ENCODE measurements around the gene ARRB1.
A peak's percentile ranks its signal among the peaks of the same experiment; 100 is the strongest.

The ARRB1 gene

GRCh38 chr11:75262961-75263852, 88.3 kb downstream of the ARRB1 start:
- no peak for DNase-seq (ENCODE audit: low read depth in 2 of 3, low spot score in 1 of 3)

DNA sequence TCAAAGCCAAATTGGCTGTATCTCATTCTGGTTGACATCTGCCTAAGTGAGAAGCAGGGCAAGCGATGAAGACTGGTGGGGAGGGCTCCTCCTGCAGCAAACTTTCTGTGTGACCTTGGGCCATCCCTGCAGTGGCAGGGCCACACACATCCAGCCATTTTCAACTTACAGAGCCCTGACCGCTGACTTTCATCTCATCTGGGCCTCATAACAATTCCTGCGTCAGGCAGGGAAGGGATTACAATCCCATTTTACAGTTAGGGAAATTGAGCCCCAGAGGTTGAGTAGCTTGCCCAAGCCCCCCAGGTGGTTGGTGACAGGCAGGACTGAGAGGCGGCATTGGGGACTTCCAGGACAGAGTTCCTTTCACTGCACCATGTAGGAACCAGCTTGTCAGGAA, 89.0 kb downstream of the ARRB1 start:
- no peak for DNase-seq (ENCODE audit: low read depth in 2 of 3, low spot score in 1 of 3)

- DNase-seq (ENCODE audit: low read depth in 2 of 3, low spot score in 1 of 3): no peak
Measured at GRCh38 chr11:75261902-75262361, 89.5 kb downstream of the ARRB1 start.

GRCh38 chr11:75260396-75261170, 90.9 kb downstream of the ARRB1 start:
- no peak for DNase-seq (ENCODE audit: low read depth in 2 of 3, low spot score in 1 of 3)

DNA sequence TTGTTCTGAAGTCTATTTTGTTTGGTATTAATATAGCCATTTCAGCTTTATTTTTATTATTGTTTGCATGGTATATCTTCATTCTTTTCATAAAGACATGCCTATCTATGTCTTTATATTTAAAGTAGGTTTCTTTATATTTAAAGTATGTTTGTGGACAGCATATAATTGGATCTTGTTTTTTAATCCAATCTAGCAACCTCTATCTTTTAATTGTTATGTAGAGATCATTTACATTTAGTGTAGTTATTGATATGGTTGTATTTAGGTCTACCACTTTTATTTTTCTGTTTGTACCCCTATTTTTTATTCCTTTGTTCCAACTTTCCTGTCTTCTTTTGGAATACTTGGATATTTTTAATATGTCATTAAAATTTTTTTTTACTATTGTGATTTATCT, 97.1 kb downstream of the ARRB1 start:
- DNase-seq (ENCODE audit: low read depth in 2 of 3, low spot score in 1 of 3): no peak

- DNase-seq (ENCODE audit: low read depth in 2 of 3, low spot score in 1 of 3): no peak
Measured at GRCh38 chr11:75249704-75250103, 101.8 kb downstream of the ARRB1 start.

DNA sequence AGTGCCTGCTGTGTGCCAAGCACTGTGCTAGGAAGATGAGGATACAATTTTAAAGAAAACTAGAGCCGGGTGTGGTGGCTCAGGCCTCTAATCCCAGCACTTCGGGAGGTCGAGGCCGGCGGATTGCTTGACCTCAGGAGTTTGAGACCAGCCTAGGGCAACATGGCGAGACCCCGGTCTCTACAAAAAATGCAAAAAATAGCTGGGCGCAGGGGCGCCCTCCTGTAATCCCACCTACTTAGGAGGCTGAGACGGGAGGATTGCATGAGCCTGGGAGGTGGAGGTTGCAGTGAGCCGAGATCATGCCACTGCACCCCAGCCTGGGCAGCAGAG, 102.6 kb downstream of the ARRB1 start:
- DNase-seq (ENCODE audit: low read depth in 2 of 3, low spot score in 1 of 3): no peak

DNA sequence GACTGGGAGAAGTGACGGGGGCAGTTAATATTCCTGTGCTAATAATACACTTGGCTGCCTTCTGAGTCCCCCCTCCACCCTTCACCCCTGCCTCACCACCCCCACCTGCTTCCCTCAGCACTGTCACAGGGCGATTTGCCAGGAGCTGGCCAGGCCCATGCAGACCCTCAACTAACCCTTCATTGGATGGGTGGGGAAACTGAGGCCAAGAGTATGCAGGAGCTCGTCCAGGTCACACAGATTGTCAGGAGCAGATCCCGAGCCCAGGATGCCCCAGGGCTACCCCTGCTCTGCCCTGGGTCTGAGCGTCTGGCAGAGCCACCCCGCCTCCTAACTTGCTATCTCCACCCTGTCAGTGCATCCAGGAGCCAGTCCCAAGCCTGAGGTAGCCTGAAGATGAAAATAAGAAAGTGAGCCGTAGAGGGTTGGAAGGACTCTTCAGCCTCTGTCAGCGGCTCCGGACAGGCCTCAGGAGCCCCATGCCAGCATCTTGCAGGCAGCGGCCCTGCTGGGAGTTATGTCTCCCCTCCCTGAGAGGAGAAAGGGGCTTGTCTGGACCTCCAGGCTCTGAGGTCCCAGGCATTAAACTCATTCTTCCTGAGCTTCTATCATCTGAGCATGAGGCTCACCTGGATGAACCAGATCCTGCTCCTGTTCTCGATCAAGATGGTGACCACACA, 104.7 kb downstream of the ARRB1 start:
- no peak for DNase-seq (ENCODE audit: low read depth in 2 of 3, low spot score in 1 of 3)

GRCh38 chr11:75246006-75246670, 105.3 kb downstream of the ARRB1 start:
- DNase-seq (ENCODE audit: low read depth in 2 of 3, low spot score in 1 of 3): no peak

- DNase-seq (ENCODE audit: low read depth in 2 of 3, low spot score in 1 of 3): no peak
Measured at GRCh38 chr11:75245356-75246005, 106.0 kb downstream of the ARRB1 start.

- no peak for DNase-seq (ENCODE audit: low read depth in 2 of 3, low spot score in 1 of 3)
Measured at GRCh38 chr11:75244052-75244814, 107.2 kb downstream of the ARRB1 start.

- DNase-seq (ENCODE audit: low read depth in 2 of 3, low spot score in 1 of 3): no peak
Measured at GRCh38 chr11:75242722-75243600, 108.5 kb downstream of the ARRB1 start.

DNA sequence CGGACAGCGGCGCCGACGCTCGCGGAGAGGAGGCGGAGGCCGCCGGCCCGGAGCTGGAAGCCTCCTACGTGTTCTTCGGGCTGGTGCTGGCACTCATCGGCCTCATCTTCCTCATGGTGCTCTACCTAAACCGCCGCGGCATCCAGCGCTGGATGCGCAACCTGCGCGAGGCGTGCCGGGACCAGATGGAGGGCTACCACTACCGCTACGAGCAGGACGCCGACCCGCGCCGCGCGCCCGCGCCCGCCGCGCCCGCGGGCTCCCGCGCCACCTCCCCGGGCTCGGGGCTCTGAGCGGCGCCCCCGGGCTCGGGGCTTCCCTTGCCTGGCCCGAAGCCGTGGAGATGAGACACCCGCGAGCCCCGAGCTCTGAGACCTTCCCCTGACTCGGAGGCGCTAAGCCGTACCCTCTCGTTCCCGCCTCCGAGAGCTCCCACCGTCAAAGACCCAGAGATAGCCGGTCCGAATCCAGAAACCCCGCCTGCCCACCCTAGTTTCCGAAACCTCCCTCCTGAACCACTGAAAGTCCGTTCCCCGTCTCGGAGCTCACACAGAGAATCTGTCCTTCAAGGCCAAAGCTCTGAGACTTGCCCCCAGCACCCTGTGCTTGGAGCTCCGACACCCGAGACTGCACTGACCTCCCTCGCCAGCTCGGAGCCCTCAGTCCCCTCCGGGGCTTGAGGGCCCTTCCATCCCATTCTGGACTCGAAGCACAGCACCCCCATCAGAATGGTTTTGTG, 109.4 kb downstream of the ARRB1 start:
- DNase-seq (ENCODE audit: low read depth in 2 of 3, low spot score in 1 of 3): peak in 1 of 3 donors; percentile 34

DNA sequence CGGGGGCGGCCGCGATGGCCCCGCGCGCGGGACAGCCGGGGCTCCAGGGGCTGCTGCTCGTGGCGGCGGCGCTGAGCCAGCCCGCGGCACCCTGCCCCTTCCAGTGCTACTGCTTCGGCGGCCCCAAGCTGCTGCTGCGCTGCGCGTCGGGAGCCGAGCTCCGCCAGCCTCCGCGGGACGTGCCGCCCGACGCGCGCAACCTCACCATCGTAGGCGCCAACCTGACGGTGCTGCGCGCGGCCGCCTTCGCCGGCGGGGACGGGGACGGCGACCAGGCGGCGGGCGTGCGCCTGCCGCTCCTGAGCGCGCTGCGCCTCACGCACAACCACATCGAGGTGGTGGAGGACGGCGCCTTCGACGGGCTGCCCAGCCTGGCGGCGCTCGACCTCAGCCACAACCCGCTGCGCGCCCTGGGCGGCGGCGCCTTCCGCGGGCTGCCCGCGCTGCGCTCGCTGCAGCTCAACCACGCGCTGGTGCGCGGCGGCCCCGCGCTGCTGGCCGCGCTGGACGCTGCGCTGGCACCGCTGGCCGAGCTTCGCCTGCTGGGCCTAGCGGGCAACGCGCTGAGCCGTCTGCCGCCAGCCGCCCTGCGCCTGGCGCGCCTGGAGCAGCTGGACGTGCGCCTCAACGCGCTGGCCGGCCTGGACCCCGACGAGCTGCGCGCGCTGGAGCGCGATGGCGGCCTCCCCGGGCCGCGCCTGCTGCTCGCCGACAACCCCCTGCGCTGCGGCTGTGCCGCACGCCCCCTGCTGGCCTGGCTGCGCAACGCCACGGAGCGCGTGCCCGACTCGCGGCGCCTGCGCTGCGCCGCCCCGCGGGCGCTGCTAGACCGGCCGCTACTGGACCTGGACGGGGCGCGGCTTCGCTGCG, 110.2 kb downstream of the ARRB1 start:
- DNase-seq (ENCODE audit: low read depth in 2 of 3, low spot score in 1 of 3): peak; percentile 68 to 85 (median 81)

DNA sequence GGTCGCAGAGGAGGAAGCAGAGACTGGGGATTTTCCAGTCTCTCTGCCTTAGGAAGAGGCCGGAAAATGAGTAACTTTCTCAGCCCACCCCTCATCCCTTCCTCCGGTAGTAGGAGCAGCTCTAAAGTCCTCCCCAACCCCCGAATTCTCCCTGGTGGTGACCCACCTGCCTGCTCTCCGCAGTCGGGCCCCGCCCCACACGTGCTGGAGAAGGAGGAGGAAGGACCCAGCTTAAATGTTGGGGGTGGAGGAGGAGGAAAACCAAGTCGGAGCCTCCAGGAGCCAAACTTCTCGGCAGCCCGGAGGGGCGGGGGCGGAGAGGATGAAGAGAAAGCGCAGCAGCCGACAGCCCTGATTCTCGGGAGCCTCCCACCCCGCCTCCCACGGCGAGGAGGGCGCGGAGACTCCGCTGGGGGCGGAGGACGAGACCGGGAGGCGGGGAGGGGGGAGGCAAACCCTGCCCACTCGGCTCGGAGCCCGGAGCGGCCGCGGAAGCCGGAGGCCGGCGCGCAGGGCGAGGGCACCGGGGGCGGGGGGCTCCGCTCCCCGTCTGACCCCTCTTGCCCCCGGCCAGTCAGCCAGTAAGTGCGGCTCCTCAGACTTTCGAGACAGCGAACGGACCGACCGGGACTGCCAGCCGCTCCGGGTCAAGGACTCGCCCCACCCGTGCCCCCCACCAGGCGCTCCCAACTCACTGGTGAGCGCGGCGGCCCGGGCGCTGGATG, 111.0 kb downstream of the ARRB1 start, which contains the start of gene TPBGL:
Gene TPBGL (plus strand): TSS at position 464 of the 725 bp plus-strand sequence. CDS start 276 bp downstream, outside the sequence.
- DNase-seq (ENCODE audit: low read depth in 2 of 3, low spot score in 1 of 3): no peak

DNA sequence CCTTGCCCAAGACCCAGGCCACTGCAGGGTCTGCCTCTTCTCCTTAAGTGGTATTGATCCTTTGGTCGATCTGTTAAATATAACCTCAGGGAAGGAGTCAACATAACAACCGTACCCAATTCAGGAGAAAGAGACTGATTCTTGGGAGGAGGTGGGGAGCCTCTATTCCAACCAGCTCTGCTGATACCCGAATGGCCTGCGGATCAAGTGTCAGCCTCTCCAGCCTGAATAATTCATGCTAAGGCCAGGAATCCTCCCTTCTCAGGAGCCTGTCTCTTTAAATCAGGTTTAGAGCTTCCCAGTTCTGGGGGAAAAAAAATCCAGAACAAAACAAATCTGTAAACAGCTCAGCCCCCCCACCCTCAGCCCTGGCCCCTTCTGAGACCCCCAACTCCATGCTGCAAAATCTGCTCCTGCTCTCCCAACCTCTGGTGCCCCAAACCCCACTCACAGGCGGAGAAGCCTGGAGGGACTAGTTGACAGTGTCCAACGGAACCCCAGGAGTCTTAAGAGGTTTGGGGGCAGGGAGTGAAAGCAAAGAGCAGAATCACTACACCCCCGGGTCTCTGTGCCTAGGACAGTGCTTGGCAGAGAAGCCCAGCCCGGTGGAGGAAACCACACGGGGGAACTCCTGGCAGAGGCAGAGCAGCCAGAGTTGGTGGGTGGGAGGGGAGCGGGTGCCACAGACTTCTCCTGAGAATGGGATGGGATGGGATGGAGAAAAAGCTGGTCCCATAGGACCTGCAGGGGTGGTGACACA, 111.8 kb downstream of the ARRB1 start:
- DNase-seq (ENCODE audit: low read depth in 2 of 3, low spot score in 1 of 3): no peak
